Nephron progenitor cell (in vitro differentiated cells): ENCODE results near the gene CLBA1.
"Not testable (repeated sequence)": the region's sequence is repeated elsewhere in the genome, so short reads cannot be mapped to it uniquely, and the experiment has no call there.

ENCODE experiments used
- DNase-seq: peaks from one replicate; pipeline ENCODE4 v3.0.0; 2021
- H3K27ac Mint-ChIP-seq: 2 replicates; pipeline ENCODE4 v1.8.0; 2021; ENCODE audit warnings: mild to moderate bottlenecking, moderate library complexity, mixed read lengths
- H3K27me3 Mint-ChIP-seq: 2 replicates; pipeline ENCODE4 v1.8.0; 2021; ENCODE audit warnings: mild to moderate bottlenecking, low read depth, mixed read lengths; ENCODE audit not compliant: poor library complexity
- H3K36me3 Mint-ChIP-seq: 2 replicates; pipeline ENCODE4 v1.8.0; 2021; ENCODE audit warnings: low read depth, mixed read lengths
- H3K4me1 Mint-ChIP-seq: 2 replicates; pipeline ENCODE4 v1.8.0; 2021; ENCODE audit warnings: mixed read lengths
- H3K4me3 Mint-ChIP-seq: 2 replicates; pipeline ENCODE4 v1.8.0; 2021; ENCODE audit warnings: mild to moderate bottlenecking, moderate library complexity, mixed read lengths
- H3K9me3 Mint-ChIP-seq: 2 replicates; pipeline ENCODE4 v1.8.0; 2021; ENCODE audit warnings: mild to moderate bottlenecking, moderate library complexity, mixed read lengths
- CTCF ChIP-seq: fragments of 200-600 bp; sonication (generic); IDR thresholded peaks from 2 replicates; pipeline ENCODE4 v1.5.0; 2021; ENCODE audit warnings: antibody characterized with exemption

CLBA1 gene

GRCh38 chr14:104950021-104950420, 35.6 kb upstream of the CLBA1 start:
- no peak overlapping the region for H3K27ac Mint-ChIP-seq
- DNase-seq = no peak
- H3K36me3 Mint-ChIP-seq = no peaks in the 10 kb centered on the region
- no peaks in the 10 kb centered on the region for H3K9me3 Mint-ChIP-seq
- H3K4me3 Mint-ChIP-seq = no peak overlapping the region
- no peaks in the 10 kb centered on the region for H3K4me1 Mint-ChIP-seq
- H3K27me3 Mint-ChIP-seq = peaks cover 7% of the 10 kb centered on the region
- no peak for TF ChIP-seq CTCF

DNA sequence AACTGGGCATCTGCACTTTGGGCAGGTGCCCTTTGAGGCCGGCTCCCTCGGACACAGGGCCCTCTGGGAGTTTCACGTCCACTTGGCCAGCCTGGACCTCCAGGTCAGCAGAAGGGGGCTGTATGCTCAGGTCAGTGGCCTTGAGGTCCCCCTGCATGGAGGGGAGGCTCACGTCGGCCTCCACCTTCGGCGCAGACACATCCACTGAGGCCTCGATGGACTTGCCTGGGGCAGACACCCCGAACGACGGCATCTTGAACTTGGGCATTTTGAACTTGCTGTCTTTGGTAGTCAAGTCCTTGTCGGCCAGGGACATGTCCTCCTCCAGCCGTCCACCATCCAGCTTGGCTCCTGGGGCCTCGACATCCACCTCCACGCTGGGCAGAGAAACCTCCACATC, 34.9 kb upstream of the CLBA1 start:
- H3K36me3 Mint-ChIP-seq, H3K4me3 Mint-ChIP-seq, H3K27ac Mint-ChIP-seq, DNase-seq, H3K9me3 Mint-ChIP-seq, H3K4me1 Mint-ChIP-seq, H3K27me3 Mint-ChIP-seq: not testable (repeated sequence)

DNA sequence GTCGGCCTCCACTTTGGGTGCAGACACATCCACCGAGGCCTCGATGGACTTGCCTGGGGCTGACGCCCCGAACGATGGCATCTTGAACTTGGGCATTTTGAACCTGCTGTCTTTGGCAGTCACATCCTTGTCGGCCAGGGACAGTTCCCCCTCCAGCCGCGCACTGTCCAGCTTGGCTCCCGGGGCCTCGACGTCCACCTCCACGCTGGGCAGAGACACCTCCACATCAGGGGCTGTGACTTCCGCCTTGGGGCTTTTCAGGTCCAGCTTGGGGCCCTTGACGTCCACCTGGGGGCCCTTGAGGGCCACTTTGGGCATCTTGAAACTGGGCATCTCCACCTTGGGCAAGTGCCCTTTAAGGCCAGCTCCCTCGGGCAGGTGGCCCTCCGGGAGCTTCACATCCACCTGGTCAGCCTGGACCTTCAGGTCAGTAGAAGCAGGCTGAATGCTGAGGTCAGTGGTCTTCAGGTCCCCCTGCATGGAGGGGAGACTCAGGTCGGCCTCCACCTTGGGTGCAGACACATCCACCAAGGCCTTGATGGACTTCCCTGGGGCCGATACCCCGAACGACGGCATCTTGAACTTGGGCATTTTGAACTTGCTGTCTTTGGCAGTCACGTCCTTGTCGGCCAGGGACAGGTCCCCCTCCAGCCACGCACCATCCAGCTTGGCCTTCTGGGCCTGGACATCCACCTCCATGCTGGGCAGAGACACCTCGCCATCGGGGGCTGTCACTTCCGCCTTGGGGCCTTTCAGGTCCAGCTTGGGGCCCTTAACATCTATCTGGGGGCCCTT, 33.5 kb upstream of the CLBA1 start:
- not testable (repeated sequence) for H3K4me1 Mint-ChIP-seq, DNase-seq, H3K9me3 Mint-ChIP-seq, H3K36me3 Mint-ChIP-seq, H3K4me3 Mint-ChIP-seq, H3K27ac Mint-ChIP-seq
- H3K27me3 Mint-ChIP-seq = peaks cover 11% of the 10 kb centered on the region

DNA sequence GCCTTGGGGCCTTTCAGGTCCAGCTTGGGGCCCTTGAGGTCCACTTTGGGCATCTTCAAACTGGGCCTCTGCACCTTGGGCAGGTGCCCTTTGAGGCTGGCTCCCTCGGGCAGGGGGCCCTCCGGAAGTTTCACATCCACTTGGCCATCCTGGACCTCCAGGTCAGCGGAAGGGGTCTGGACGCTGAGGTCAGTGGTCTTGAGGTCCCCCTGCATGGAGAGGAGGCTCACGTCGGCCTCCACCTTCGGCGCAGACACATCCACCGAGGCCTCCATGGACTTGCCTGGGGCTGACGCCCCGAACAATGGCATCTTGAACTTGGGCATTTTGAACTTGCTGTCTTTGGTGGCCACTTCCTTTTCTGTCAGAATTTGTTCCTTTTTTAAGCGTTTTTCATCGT, 32.5 kb upstream of the CLBA1 start:
- peak overlapping the region; percentile 7 for H3K27ac Mint-ChIP-seq
- no peaks in the 10 kb centered on the region for H3K9me3 Mint-ChIP-seq
- H3K27me3 Mint-ChIP-seq = peaks cover 21% of the 10 kb centered on the region
- H3K4me1 Mint-ChIP-seq = no peaks in the 10 kb centered on the region
- no peak for TF ChIP-seq CTCF
- no peaks in the 10 kb centered on the region for H3K36me3 Mint-ChIP-seq
- no peak overlapping the region for H3K4me3 Mint-ChIP-seq
- DNase-seq = no peak

DNA sequence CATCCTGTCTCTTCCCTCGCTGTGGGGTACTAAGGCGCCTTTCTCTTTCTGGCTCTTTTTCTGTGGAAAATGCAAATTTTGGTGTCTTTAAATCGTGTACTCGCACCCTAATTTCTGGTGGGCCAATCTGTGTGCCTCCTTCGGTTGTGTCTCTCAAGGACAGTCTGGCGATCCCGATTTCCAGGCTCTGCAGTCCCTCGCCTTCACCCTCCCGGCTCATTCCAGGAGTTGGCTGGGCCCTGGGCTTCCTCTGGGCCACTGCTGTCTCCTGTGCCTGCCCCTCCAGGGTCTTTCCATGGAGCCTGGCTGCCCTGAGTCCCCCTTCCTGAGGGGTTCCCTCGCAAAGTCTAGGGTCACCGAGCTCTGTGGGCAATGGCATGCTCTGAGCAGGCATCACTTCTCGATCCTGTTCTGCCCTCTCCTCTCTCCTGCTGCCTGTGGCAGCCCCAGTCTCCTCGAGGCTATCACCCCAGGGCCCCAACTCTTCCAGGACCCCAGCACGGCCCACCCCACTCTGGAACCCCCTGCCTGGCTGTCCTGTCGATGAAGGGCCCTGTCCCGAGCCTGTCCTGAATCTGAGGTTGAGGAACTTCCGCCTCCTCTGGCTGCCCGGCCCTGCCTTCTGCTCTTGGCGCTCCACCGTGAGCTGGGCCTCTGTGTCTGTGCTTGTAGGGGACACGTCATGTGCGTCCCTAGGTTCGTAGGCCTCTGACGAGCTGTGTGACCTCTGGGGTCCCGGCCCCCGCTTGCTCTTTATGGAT, 31.5 kb upstream of the CLBA1 start:
- DNase-seq = no peak
- no peak for TF ChIP-seq CTCF
- H3K36me3 Mint-ChIP-seq = no peaks in the 10 kb centered on the region
- no peaks in the 10 kb centered on the region for H3K9me3 Mint-ChIP-seq
- H3K4me3 Mint-ChIP-seq = no peak overlapping the region
- H3K27ac Mint-ChIP-seq = no peak overlapping the region
- H3K27me3 Mint-ChIP-seq = peaks cover 31% of the 10 kb centered on the region
- H3K4me1 Mint-ChIP-seq = no peaks in the 10 kb centered on the region

- no peak for DNase-seq
- Mint-ChIP-seq H3K27ac (no peak overlapping the region), H3K9me3 (no peaks in the 10 kb centered on the region), H3K4me3 (no peak overlapping the region), H3K27me3 (peaks cover 39% of the 10 kb centered on the region), H3K4me1 (no peaks in the 10 kb centered on the region), H3K36me3 (no peaks in the 10 kb centered on the region)
- TF ChIP-seq CTCF = no peak
Observed at GRCh38 chr14:104954746-104955395, 30.7 kb upstream of the CLBA1 start.
